Fibroblast of the conjunctiva (primary cell): ENCODE measurements around the gene CPLANE1.
"Not testable (repeated sequence)": the region's sequence is repeated elsewhere in the genome, so short reads cannot be mapped to it uniquely, and the experiment has no call there.

Source experiments
- DNase-seq: peaks from one replicate; pipeline ENCODE4 v3.0.0-alpha.2; 2010; ENCODE audit warnings: low read depth

Gene CPLANE1

GRCh38 chr5:37121027-37121426, 128.1 kb downstream of the CPLANE1 start:
- no peak for DNase-seq

- no peak for DNase-seq
These were observed 128.9 kb downstream of the CPLANE1 start for GRCh38 chr5:37120270-37120669.

GRCh38 chr5:37116359-37116758, 132.8 kb downstream of the CPLANE1 start:
- DNase-seq, result no peak

DNA sequence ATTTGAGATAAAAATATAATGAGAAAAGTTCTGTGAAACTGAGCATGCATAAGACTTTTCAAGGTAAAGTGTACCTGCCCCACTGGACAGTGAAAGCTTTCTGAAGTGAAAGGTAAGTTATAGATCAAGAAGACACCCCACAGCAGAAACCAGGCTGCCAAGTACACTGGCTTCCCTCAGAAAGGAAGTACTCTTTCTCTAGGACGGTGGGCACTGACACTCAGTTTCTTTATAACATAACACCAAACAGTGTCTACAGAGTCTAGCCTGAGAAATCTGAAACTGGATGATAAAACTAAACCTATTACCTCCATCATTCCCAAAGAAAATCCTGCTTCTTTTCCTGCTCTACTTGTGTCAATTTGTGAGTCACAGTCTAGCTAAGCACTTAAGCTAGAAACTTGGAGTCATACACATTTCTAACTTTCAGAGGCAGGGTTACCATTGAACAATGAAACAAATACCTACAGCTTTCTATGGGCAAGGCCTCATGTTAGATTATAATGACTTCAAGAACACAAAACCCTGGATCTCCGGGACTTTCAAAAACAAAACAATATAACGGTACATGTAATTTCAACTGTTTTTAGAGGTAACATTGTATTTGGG, 136.7 kb downstream of the CPLANE1 start:
- DNase-seq, result no peak

DNA sequence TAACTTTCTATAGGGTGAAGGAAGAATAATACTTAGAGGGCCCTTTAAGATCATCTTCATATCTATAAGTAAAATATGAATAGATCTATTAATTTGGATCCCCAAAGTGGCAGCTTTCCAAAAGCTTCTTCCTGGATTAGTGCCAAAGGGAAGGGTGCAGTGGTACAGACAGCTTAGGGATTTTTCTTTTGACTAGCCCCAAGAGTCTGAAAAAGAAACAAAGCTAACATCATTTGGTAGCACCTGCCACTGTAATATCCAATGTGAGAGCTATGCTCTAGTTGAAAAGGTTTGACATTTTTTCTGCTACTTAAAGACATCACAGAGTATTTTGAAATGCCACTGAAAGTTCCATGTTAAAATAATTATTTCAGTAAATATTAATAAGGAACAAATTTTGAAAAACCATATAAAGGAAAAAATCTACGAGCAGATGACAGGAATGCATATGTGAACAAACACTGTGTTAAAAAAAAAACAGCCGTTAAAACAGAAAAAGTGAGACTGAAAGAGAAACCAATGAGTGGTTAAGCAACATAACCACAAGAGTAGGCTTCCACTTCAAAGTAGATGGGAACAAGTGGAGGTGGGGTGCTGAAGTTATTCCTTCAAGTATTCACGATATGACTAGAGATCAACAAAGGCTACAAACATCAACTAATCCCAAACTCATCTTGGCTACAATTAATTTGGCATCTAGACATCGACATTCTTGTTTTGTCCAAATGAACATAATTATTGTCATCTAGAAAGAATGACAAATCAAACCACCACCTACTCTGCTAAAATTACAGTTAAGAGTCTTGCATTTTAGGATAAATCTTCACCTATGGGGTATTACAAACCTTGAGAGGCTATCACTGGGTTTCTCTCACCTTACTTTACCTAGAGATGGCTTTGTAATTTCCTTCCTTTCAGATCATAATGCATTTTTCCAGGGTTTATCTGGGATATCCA, 137.5 kb downstream of the CPLANE1 start:
- no peak for DNase-seq

DNA sequence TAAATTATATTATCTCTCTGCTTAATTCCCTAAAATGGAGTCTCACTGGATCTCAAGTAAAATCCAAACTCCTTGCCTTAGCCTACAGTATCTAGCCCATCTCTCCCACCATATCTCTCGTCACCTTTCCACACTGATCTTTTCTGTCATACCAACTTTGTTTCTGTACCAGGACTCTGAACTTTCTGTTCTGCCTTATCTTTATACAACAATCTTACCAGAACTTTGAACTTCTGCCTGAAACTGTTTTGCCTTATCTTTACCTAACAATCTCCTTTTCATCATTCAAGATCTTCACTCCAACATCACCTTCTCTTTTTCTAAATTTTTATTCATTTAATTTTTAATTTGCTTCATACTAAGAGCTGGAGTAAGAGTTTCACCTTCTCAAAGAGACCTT, 139.0 kb downstream of the CPLANE1 start:
- DNase-seq, result no peak

GRCh38 chr5:37109338-37109737, 139.8 kb downstream of the CPLANE1 start:
- DNase-seq, result no peak

GRCh38 chr5:37103302-37103701, 145.9 kb downstream of the CPLANE1 start:
- no peak for DNase-seq

GRCh38 chr5:37099267-37099666, 149.9 kb downstream of the CPLANE1 start:
- not testable (repeated sequence) for DNase-seq

DNA sequence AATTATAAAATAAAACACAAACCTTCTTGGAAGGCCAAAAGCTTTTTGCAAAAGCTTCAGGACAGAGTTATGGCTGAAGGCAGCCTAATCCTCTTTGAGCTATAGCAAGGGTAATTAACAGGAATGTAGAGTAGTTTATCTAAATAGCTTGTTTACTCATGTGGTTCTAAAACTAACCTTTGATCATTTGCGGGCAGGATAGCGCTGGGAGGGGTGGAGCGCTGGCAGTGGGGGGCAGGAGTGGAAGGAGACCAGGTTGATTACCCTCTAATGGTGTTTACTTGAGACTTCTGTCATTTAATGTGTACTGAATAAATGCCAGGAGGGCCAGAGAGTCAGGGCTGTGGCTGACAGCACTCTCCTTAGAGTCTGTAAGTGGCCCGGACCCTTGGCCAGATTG, 155.4 kb downstream of the CPLANE1 start:
- not testable (repeated sequence) for DNase-seq

GRCh38 chr5:37090781-37091180, 158.4 kb downstream of the CPLANE1 start:
- DNase-seq, result no peak

GRCh38 chr5:37090123-37090726, 159.0 kb downstream of the CPLANE1 start:
- DNase-seq, result no peak

- no peak for DNase-seq
These were observed 161.2 kb downstream of the CPLANE1 start for GRCh38 chr5:37088009-37088408.

DNA sequence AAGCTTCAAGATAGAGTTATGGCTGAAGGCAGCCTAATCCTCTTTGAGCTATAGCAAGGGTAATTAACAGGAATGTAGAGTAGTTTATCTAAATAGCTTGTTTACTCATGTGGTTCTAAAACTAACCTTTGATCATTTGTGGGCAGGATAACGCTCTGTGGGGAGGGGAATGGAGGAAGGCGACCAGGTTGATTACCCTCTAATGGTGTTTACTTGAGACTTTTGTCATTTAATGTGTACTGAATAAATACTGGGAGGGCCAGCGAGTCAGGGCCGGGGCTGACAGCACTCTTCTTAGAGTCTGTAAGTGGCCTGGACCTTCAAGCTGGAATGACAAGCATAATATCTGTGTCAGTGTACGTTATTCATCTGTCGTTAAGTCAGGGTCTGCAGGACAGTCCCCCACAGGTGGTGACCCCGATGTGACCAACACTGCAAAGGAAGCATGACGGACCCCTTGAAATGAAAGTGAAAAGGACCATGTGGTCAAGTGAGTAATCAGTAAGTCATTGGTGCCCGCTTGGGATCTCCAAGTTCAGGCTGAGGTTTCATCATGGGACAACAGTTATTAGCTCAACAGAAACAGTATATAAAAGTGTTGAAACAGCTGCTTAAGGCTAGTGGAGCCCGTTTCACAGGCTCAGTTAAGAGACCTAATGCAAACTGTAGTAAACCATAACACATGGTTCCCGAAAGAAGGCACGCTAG, 162.6 kb downstream of the CPLANE1 start:
- DNase-seq, result peak; percentile 3

GRCh38 chr5:37086026-37086425, 163.2 kb downstream of the CPLANE1 start:
- not testable (repeated sequence) for DNase-seq

GRCh38 chr5:37082977-37083376, 166.2 kb downstream of the CPLANE1 start:
- DNase-seq, result not testable (repeated sequence)

- no peak for DNase-seq
These were observed 168.5 kb downstream of the CPLANE1 start for GRCh38 chr5:37080697-37081096.

GRCh38 chr5:37077146-37077545, 172.0 kb downstream of the CPLANE1 start:
- no peak for DNase-seq

DNA sequence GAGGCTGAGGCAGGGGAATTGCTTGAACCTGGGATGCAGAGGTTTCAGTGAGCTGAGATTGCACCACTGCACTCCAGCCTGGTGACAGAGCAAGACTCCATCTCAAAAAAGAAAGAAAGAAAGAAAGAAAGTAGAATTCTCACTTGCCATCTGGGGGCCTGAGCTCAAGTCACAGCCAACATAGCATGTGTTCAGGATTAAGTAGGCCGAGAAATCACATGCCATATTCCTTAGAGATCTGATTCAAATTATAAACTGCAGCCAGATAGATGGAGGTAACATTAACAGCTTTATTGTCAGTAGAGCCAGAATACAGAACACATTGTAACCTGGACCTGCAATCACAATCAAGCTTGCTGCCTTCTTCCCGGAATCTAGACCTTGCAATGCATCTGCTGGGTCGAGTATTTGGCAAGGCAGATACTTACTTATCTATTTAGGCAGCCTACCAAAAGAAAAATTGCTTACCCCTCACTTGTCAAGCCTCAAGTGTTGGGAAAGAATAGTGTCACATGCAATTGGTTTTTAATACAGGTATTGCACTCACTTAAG, 173.7 kb downstream of the CPLANE1 start:
- DNase-seq, result peak; percentile 27

DNA sequence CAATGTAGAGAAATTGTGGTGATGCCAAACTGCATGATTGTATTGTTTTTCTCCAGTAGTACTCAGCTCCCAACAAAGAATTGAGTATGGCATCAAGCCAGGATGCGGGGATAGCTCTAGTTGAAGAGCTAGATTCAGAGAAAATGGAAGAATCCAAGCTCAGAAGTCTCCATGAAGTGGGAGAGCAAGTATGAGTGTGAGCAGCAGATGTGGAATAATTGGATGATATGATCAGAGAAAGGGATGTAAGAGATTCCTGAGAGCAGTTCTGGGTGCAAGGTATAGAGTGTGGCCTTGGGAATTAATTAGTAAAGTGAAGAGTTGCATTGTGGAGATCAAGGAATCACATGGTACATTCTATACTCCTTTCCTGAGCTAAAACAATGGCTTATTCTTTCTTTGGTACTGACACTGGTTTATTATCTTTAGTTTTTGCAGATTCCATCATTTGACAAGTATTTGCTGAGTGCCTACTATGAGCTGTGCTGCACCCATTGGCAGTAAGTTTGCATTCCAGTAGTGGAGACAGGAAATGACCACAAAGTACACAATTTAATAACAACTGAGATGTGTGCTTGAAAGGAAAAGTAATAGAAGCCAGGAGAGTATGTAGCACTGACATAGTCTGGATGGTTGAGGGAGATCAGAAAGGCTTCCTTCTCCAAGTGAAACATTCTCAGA, 177.1 kb downstream of the CPLANE1 start:
- DNase-seq, result peak; percentile 30

GRCh38 chr5:37071487-37071886, 177.7 kb downstream of the CPLANE1 start:
- DNase-seq, result no peak
